NT2/D1 (cell line): ENCODE results near the gene LRRC2.

Source experiments
- DNase-seq: peaks from one replicate; pipeline ENCODE4 v3.0.0-alpha.2; 2011; ENCODE audit warnings: low read depth, low spot score
- H3K27me3 ChIP-seq: 2 replicates; pipeline ENCODE4 v1.6.0; 2011; ENCODE audit warnings: mild to moderate bottlenecking; ENCODE audit not compliant: insufficient read length, insufficient read depth
- H3K36me3 ChIP-seq: 2 replicates; pipeline ENCODE4 v1.6.1; 2011; ENCODE audit warnings: mild to moderate bottlenecking, low read length, mixed read lengths; ENCODE audit not compliant: insufficient read depth, insufficient read length
- H3K4me1 ChIP-seq: 2 replicates; pipeline ENCODE4 v1.5.1; 2011; ENCODE audit not compliant: insufficient read depth, insufficient read length
- H3K4me3 ChIP-seq: 2 replicates; pipeline ENCODE4 v1.5.1; 2011; ENCODE audit warnings: low read depth; ENCODE audit not compliant: insufficient read length
- H3K9ac ChIP-seq: 2 replicates; pipeline ENCODE4 v1.6.0; 2011; ENCODE audit warnings: low read depth; ENCODE audit not compliant: insufficient read length
- H3K9me3 ChIP-seq: 2 replicates; pipeline ENCODE4 v1.5.1; 2011; ENCODE audit warnings: mild to moderate bottlenecking, low read length; ENCODE audit not compliant: insufficient read depth
- SUZ12 ChIP-seq: IDR thresholded peaks from 2 replicates; pipeline ENCODE4 v1.6.1; 2011; ENCODE audit not compliant: insufficient read length, insufficient read depth; ENCODE audit errors: extremely low read depth
- YY1 ChIP-seq: IDR thresholded peaks from 2 replicates; pipeline ENCODE4 v1.6.1; 2011; ENCODE audit not compliant: insufficient read length, insufficient read depth
- ZNF274 ChIP-seq: IDR thresholded peaks from 2 replicates; pipeline ENCODE4 v1.6.1; 2011; ENCODE audit warnings: mild to moderate bottlenecking, low read depth, low read length

Gene LRRC2

DNA sequence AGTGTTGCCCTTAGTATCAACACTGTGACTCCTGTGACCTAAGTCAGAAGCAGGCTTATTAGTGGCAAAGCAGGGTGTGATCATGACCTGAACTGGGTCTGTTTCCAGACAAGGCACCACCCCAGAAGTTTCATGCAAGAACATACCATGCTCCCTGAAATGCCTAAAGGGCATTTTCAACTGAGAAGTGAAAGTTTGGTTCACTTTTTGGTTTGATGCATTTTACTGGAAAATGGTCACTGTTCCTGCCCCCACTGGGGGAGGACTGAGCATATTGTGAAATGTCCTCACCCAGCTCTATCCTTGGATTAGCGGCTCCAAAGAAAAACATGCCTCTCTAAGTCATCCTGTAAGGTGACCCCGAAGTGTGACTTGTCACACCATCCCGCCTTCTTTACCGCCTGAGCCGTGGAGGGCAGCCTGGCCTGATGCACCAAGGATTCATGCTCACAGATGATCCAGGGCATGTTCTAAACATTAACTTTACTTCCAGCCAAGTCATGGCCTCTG is 43.2 kb upstream of the LRRC2 start:
- Histone ChIP-seq H3K4me3 (no peak overlapping the region), H3K9me3 (no peaks in the 10 kb centered on the region), H3K36me3 (no peaks in the 10 kb centered on the region), H3K9ac (no peak overlapping the region), H3K27me3 (no peaks in the 10 kb centered on the region), H3K4me1 (peaks cover 3% of the 10 kb centered on the region)
- no peak for DNase-seq
- TF ChIP-seq YY1 (no peak), SUZ12 (no peak), ZNF274 (no peak)

DNA sequence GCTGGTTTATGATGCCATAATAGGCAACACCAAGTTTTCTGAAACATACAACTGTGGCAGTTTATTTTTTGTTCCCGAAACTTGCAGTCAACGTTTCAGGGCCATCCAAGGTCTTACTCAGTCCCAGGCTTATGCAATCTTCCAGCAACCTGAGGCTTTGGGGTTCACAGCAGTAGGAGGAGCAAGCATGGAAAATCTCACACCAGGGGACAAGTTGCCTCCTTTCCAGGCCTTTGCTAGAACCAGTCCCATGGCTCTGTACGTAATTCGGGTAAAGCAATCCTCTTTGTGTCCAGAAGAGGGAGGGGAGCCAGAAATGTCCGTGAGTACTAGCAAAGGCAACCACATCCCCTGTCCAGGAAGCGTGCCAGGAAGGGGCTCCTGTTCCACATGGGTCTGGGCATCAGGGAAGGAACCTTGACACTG is 41.5 kb upstream of the LRRC2 start:
- no peaks in the 10 kb centered on the region for H3K9me3 ChIP-seq
- no peak for DNase-seq
- TF ChIP-seq ZNF274 (no peak), YY1 (no peak), SUZ12 (no peak)
- H3K4me1 ChIP-seq: peaks cover 3% of the 10 kb centered on the region
- no peaks in the 10 kb centered on the region for H3K36me3 ChIP-seq
- H3K9ac ChIP-seq: no peak overlapping the region
- no peak overlapping the region for H3K4me3 ChIP-seq
- H3K27me3 ChIP-seq: no peaks in the 10 kb centered on the region

DNA sequence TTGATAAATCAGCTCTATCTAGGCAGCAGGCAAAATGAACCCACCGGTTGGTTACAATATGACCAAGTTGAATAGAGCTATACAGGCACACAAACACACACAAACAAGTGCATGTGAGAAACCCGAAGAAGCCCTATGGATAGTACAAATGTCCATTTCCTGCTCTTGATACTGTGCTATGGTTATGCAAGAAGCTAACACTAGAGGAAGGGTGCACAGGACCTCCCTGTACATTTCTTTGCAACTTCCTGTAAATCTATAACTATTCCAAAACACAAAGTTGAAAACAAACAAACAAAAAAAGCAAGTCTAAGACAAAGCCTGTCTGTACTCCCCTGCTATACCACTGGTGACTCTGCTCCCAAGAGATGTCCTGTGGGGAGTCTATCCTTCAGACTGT is 38.0 kb upstream of the LRRC2 start:
- Histone ChIP-seq H3K9ac (no peak overlapping the region), H3K4me1 (peaks cover 4% of the 10 kb centered on the region), H3K36me3 (no peaks in the 10 kb centered on the region), H3K27me3 (no peaks in the 10 kb centered on the region), H3K9me3 (no peaks in the 10 kb centered on the region), H3K4me3 (no peak overlapping the region)
- no peak for DNase-seq
- no peak for TF ChIP-seq YY1
- no peak for TF ChIP-seq ZNF274
- no peak for TF ChIP-seq SUZ12

DNA sequence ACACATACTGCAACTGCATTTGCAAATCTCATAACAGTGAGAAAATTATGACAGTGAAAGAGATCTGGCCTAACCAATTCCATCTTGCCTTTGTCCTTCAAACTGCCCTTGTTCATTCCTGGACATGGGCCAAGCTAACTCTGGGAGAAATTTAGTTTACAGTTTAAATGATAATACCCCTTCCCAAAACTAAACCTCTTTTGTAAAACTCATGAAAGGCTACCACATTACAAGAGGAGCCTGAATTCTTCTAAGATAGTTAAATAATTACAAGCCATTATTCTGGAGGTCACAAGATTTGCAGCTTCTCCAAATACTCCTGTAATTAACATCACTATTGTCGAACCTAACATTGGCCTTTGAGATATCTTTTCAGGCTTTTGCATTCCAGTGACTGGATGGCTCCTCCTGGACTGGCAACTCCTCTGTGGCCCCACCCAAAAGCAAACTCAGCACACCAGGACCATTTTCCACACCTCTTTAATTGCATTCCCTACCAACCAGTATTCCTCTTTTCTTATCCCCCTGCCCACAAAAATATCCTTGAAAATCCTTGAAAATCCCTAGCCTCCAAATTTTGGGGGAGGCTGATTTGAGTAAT is 37.4 kb upstream of the LRRC2 start:
- Histone ChIP-seq H3K9ac (no peak overlapping the region), H3K9me3 (no peaks in the 10 kb centered on the region), H3K27me3 (no peaks in the 10 kb centered on the region), H3K36me3 (no peaks in the 10 kb centered on the region), H3K4me3 (no peak overlapping the region), H3K4me1 (peaks cover 4% of the 10 kb centered on the region)
- TF ChIP-seq SUZ12 (no peak), YY1 (no peak), ZNF274 (no peak)
- no peak for DNase-seq

DNA sequence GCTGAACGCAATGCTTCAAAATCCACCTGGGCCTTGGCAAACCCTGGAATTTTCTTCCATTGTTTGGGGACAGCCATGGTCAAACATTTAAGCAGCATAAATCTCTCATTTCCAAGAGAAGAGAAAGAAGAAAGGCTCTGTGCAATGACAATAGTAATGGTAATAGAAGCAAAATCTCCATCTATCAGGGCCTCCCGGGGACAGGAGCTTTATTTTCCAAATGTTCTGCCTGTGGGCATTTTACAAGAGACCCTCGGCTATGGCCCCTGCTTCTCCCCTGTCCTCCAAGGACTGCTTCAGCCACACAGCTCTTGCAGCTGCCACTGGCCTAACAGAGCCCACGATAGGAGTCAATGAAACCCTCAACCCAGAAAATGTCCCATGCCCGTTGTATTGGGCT is 33.5 kb upstream of the LRRC2 start:
- Histone ChIP-seq H3K4me1 (peaks cover 4% of the 10 kb centered on the region), H3K36me3 (no peaks in the 10 kb centered on the region), H3K27me3 (no peaks in the 10 kb centered on the region), H3K4me3 (no peak overlapping the region), H3K9ac (peak overlapping the region; percentile 39), H3K9me3 (no peaks in the 10 kb centered on the region)
- peak; percentile 67 for DNase-seq
- TF ChIP-seq ZNF274 (no peak), SUZ12 (no peak), YY1 (no peak)

DNA sequence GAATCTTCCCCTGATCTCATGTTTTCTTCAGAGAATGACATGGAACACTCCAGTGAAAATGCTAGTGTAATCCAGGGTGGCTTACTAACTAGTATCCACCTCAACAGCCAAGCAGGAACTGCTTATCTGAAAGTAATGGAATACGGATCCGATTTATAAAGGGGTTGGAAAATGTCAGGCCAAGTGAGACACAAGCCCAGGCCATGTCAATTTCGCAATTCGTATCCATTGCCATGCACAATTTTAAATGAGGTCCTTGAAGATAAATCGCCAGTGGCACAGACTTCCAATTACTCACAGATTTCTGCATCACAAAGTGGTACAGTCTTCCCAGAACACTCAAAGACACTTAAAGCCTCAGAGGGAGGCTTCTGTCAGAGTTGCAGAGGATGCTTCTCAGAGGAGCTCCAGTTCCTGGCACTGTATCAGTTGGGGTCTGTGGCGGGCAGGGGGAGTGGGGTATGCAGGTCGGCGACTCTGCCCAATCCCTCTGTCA is 29.8 kb upstream of the LRRC2 start:
- no peak overlapping the region for H3K4me3 ChIP-seq
- no peak overlapping the region for H3K9ac ChIP-seq
- no peak for TF ChIP-seq YY1
- no peak for TF ChIP-seq ZNF274
- TF ChIP-seq SUZ12: no peak
- peaks cover 3% of the 10 kb centered on the region; the same call in 1 of the 2 replicates for H3K9me3 ChIP-seq
- no peak for DNase-seq
- H3K36me3 ChIP-seq: no peaks in the 10 kb centered on the region
- H3K4me1 ChIP-seq: peaks cover 4% of the 10 kb centered on the region
- no peaks in the 10 kb centered on the region for H3K27me3 ChIP-seq

DNA sequence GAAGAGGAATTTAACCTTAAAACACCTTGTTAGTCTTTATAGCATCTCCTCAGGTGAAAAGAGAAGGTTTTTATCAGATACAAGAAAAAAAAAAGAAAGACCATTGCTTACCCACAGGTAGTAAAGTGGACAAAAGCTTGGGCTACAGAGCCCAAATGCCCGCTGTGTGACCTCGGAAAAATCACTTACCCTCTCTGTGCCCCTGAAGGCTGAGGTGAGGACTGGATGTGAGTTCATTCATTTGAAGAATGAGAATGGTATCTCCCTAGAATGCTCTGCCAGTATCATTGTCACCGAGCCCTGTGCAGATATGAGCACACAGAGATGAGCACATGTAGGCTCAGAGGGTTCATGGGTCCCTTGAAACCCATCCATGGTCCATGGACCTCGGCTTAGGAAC is 28.6 kb upstream of the LRRC2 start:
- H3K9me3 ChIP-seq: peaks cover 3% of the 10 kb centered on the region; the same call in 1 of the 2 replicates
- peaks cover 2% of the 10 kb centered on the region for H3K4me1 ChIP-seq
- H3K27me3 ChIP-seq: no peaks in the 10 kb centered on the region
- no peak overlapping the region for H3K4me3 ChIP-seq
- TF ChIP-seq SUZ12 (no peak), YY1 (no peak), ZNF274 (no peak)
- no peaks in the 10 kb centered on the region for H3K36me3 ChIP-seq
- DNase-seq: no peak
- H3K9ac ChIP-seq: no peak overlapping the region
